GM19455 (cell line): Measurements from ENCODE around the gene ZNF429.
"Not testable (repeated sequence)": the region's sequence is repeated elsewhere in the genome, so short reads cannot be mapped to it uniquely, and the experiment has no call there.

ENCODE experiments used
- ATAC-seq: cut with Tn5 transposase; IDR thresholded peaks from one replicate; pipeline ENCODE4 v1.9.1; 2021; ENCODE audit not compliant: unreplicated experiment

The ZNF429 gene

DNA sequence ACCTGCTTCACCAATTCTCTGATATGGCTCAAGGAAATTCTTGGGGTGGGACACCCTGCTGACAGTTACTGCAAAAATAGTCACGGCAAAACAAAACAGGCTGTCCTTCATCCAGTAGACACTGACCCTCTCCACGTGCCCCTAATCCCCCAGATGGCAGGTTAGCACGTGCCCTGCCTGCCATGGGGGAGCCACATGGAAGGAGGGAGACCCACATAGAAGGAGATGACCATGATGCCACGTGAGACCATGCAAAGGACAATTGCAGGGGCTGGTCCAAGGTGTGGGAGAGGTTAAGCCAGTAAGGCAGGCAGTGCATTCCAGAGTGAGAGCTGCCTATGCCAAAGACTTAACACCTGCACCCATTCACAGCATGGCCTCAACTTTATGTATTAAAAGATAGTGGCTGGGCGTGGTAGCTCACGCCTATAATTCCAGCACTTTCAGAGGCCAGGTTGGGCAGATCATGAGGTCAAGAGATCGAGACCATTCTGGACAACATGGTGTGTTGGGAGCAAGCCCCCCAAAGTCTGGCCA lies 82.7 kb downstream of the ZNF429 start:
- ATAC-seq = no peak

DNA sequence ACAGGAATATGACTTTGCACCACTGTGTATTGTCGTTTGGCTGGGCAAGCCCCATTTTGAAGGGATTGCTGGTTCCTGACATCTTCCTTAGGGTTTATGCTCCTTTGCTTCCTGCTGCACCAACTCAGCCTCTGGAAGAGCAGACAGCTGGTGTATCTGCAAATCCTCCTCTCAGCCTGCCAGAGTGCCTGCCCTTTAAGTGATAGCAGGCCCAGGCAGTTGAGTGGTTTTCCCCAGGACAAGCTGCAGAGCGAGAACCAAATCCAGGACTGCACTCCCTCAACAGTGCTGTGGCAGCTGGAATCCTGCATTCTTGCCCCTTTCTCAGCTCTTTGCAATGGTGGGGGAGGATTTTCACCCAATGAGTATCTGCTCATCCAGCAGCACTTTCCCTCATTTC lies 85.5 kb downstream of the ZNF429 start:
- ATAC-seq = no peak

DNA sequence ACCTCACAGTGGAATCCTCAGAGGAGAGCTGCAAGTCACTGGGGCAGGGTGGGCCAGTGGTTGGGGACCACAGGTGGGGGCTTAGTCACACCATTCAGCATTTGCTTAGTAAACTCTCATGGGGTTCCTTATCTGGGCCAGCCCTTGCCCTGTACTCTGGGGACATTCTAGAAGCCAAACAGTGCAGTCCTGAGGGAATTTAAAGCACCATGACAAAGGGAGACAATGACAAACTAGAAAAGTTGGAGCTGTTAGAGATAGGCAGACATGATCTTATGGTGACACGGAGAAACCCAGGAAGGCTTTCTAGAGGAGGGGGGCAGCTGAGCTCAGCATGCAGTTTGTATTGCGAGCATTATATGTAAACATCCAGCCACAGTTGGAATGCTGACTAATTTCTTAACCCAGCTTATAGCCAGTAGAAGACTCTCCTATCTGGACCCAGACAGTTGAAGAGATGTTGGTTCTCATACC lies 87.6 kb downstream of the ZNF429 start:
- no peak for ATAC-seq

- no peak for ATAC-seq
Measured at GRCh38 chr19:21593502-21593901, 88.1 kb downstream of the ZNF429 start.

GRCh38 chr19:21593934-21594820 lies 88.8 kb downstream of the ZNF429 start:
- ATAC-seq = no peak

- ATAC-seq = no peak
Measured at GRCh38 chr19:21595185-21595584, 89.8 kb downstream of the ZNF429 start.

GRCh38 chr19:21602082-21602658 lies 96.8 kb downstream of the ZNF429 start:
- ATAC-seq = no peak

DNA sequence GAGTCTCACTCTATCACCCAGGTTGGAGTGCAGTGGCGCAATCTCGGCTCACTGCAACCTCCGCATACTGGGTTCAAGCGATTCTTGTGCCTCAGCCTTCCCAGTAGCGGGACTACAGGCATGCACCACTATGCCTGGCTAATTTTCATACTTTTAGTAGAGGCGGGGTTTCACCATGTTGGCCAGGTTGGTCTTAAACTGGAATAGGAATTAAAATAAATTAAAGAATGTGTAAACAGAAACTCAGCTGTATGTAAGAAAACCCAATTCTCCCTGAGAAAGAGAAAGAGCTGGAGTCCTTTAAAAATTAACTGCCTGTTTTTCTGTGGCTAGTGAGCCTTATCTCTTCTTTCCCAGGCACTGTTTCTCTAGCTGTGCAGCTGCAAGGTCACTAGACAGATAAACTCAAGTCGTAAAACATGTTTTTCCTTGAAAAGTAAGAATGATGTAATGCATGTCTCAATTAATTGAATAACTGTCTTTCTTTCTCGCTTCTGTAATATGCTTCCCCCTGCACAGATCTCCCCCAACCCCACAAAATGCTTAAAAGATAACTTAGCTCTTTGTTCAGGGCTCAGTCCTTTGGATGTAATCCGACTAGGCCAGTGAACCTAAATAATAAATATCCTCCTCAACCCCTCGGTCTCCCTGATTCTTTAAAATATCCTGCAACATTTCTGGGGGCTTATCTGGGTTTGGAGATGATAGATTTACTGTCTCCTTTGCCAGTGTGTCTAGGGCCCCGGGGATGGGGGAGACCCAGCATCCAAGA lies 97.4 kb downstream of the ZNF429 start:
- ATAC-seq = not testable (repeated sequence)

DNA sequence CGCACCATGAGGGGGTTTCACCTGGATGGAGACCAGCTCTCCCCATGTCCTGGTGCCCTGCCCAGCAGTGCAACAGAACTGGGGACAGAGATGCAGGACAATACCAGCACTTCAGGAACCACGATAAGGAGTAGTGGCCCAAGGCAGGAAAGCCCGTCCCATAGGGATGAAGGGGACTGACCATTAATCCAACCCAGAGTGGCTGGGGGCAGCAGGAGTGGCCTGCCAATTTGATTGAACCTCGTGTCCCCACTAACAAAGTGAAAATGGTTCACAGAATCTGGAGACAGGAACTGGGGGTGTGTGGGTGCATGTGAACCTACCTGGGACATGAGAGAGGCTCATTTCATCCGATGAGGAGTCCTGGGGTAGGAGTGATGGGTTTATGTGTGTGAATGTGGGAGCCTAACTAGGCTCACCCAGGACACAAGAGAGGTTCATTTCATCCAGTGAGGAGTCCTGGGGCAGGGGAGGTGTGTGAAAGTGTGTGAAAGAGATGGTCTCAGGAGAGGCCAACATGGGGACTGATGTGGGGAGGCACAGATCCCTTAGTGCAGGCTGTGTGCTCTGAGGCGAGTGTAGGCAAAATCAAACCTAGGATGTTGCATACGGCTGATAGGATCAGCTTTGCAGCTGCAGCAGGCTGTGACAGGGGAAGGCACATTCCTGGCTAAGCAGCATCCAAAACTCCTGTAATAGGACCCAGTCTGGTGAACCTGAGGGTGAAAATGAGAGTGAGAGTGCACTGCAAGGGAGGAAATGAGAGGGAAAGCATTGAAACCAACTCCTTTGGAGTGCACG lies 98.2 kb downstream of the ZNF429 start:
- no peak for ATAC-seq

GRCh38 chr19:21604351-21604926 lies 99.0 kb downstream of the ZNF429 start:
- ATAC-seq = no peak
